Esophagus squamous epithelium (tissue), 5 donors: ENCODE measurements around the gene MICAL2. TPM values are rescaled to one million over a fixed set of nuclear protein-coding genes. Genes with fewer than 3 reads are reported as not detected.

Experiments used
- DNase-seq: peaks from one replicate; lab custom pipeline; 2025; lab: John Stamatoyannopoulos, UW
- H3K27ac ChIP-seq, 4 donors: fragments of 200-600 bp; sonication (generic); one replicate each; pipeline ENCODE4 v1.5.1; 2016 to 2019; ENCODE audit warnings: mild to moderate bottlenecking in 1 of 4
- H3K27me3 ChIP-seq, 4 donors: fragments of 200-600 bp; sonication (generic); 1 replicate in 3 of 4; 2 replicates in 1 of 4; pipeline versions ENCODE4 v1.5.1 to v1.6.0; 2017 to 2021; ENCODE audit warnings: antibody characterized with exemption in 1 of 4
- H3K36me3 ChIP-seq, 3 donors: fragments of 200-600 bp; sonication (generic); one replicate each; pipeline ENCODE4 v1.5.1; 2016 to 2019
- H3K4me1 ChIP-seq, 3 donors: fragments of 200-600 bp; sonication (generic); one replicate each; pipeline ENCODE4 v1.5.1; 2017 to 2019
- H3K4me3 ChIP-seq, 4 donors: fragments of 200-600 bp; sonication (generic); 1 replicate in 3 of 4; 2 replicates in 1 of 4; pipeline ENCODE4 v1.5.1; 2016 to 2019; ENCODE audit warnings: mild to moderate bottlenecking in 2 of 4, moderate library complexity in 1 of 4
- H3K9me3 ChIP-seq, 3 donors: fragments of 200-600 bp; sonication (generic); one replicate each; pipeline ENCODE4 v1.5.1; 2016 to 2019
- POLR2A ChIP-seq, 4 donors: fragments of 450-650 bp; IDR thresholded peaks; one replicate each; pipeline ENCODE4 v1.6.1; 2017; ENCODE audit warnings: antibody characterized with exemption in 4 of 4, mild to moderate bottlenecking in 4 of 4, moderate library complexity in 3 of 4
- WGBS, 2 donors: methylation state at CpG; one replicate each; pipeline ENCODE4 v1.1.5; 2018; 5-methylcytosine and 5-hydroxymethylcytosine counted together
- intact Hi-C: fragments of 100-400 bp; cut with DNase I; formaldehyde crosslinking; loops from one replicate; pipeline ENCODE4 v1.15.0; 2022
- small RNA-seq, 4 donors: library from RNA; depleted of rRNA; stranded (forward); fragments of <200 nt; gene quantifications; one replicate each; pipeline ENCODE3, GENCODE V24; 2016
- total RNA-seq, 4 donors: library from RNA; depleted of rRNA; stranded (reverse); fragments of >200 nt; gene quantifications; one replicate each; pipeline ENCODE4 v1.1.0, GENCODE V29; 2016
- TF ChIP-seq, protein P1 (sequence below), 6 experiments: fragments of 450-650 bp in 4 of 6; fragments of 200-600 bp in 2 of 6; sonication (generic) in 2 of 6; IDR thresholded peaks; one replicate each; pipeline ENCODE4 v1.5.1; 2016 to 2019; ENCODE audit warnings: antibody characterized with exemption in 6 of 6, mild to moderate bottlenecking in 4 of 6, moderate library complexity in 4 of 6
- donor health status: DM: yes; HTN: yes; CAD: no.

Gene MICAL2
- total RNA-seq, 4 donors from 2014 or later: 10.1 to 49.0 (median 19.8) TPM

DNA sequence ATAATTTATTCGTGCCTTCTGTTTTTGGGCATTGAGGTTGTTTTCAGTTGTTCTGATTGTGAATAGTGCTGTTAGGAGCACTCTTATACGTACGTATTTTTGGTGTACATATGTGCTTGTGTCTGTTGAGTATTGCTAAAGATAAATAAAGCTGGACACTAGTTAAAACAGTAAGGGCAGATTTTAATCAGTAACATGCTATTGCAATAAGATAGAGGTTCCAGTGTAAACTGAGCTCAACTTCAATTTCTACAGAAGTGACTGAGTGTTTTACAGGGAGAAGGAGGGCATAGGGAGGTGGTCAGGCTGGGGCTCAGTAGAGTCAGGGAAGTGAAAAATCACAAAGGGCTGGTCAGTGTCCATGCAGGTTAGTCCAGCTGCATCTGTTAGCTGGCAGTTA is 191.0 kb downstream of the MICAL2 start:
- 86 to 100% methylated on average over 3 of the region's 3 CpGs for WGBS, 2 donors
- no peak for DNase-seq
- no peak for TF ChIP-seq POLR2A (IDR thresholded peaks at IDR 0.05)
- TF ChIP-seq, protein P1, sequence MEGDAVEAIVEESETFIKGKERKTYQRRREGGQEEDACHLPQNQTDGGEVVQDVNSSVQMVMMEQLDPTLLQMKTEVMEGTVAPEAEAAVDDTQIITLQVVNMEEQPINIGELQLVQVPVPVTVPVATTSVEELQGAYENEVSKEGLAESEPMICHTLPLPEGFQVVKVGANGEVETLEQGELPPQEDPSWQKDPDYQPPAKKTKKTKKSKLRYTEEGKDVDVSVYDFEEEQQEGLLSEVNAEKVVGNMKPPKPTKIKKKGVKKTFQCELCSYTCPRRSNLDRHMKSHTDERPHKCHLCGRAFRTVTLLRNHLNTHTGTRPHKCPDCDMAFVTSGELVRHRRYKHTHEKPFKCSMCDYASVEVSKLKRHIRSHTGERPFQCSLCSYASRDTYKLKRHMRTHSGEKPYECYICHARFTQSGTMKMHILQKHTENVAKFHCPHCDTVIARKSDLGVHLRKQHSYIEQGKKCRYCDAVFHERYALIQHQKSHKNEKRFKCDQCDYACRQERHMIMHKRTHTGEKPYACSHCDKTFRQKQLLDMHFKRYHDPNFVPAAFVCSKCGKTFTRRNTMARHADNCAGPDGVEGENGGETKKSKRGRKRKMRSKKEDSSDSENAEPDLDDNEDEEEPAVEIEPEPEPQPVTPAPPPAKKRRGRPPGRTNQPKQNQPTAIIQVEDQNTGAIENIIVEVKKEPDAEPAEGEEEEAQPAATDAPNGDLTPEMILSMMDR (IDR thresholded peaks at IDR 0.05): no peak
- Histone ChIP-seq H3K4me1 (no peaks in the 10 kb centered on the region), H3K27me3 (no peaks in the 10 kb centered on the region), H3K36me3 (no peaks in the 10 kb centered on the region), H3K9me3 (peaks cover 0 to 16% (median 9%) of the 10 kb centered on the region in 3 donors), H3K4me3 (no peak overlapping the region), H3K27ac (no peak overlapping the region)
- intact Hi-C loops: no loop called here

DNA sequence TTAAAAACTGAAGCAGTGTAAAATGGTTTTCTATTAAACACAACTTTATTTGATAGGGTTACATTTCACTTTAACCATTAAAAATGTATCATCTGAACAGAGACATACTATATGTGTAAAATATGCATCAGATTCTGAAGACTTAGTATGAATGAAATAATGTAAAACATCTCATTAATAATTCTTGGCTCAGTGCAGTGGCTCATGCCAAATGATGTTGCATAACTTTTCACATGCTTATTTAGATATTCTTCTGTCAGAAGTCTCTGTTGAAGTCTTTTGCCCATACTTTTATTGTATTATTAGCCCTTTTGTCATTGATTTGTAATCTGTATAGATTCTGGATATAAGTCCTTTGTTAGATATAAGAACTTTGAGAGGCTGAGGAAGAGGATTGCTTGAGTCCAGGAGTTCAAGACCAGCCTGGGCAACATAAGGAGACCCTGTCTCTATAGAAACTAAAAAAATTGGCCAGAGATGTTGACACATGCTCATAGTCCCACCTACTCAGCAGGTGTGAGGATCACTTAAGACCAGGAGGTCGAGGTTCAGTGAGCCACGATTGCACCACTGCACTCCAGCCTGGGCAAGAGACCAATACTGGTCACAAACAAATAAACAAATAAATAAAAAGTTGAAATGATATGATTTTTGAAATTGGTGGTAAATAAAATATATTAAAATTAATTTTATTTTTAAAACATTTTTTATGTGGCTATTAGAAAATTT is 193.2 kb downstream of the MICAL2 start:
- intact Hi-C loops: no loop called here
- 68 to 93% methylated on average over 2 of the region's 2 CpGs for WGBS, 2 donors
- Histone ChIP-seq H3K4me1 (no peaks in the 10 kb centered on the region), H3K27me3 (no peaks in the 10 kb centered on the region), H3K27ac (no peak overlapping the region), H3K36me3 (no peaks in the 10 kb centered on the region), H3K4me3 (no peak overlapping the region), H3K9me3 (peaks cover 0 to 10% (median 4%) of the 10 kb centered on the region in 3 donors)
- DNase-seq: no peak
- TF ChIP-seq POLR2A (IDR thresholded peaks at IDR 0.05): no peak
- TF ChIP-seq, protein P1 (IDR thresholded peaks at IDR 0.05): no peak

DNA sequence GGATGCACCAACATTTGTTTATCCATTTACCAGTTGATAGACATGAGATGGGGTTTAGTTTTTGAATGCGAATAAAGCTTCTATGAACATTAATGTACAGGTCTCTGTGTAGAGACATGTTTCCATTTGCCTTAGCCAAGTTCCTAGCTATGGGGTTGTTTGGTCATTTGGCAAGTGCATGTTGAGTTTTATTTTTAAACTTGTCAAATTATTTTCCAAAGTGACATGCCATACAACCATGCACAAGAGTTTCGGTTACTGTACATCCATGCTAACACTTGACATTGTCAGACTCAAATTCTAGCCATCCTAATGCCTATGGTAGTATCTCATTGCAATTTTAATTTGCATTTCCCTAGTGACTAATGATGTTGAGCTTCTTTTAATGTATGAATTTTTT is 196.4 kb downstream of the MICAL2 start:
- 88 to 98% methylated on average over 2 of the region's 2 CpGs for WGBS, 2 donors
- H3K36me3 ChIP-seq: no peaks in the 10 kb centered on the region
- no peak for DNase-seq
- TF ChIP-seq, protein P1 (IDR thresholded peaks at IDR 0.05): no peak
- no peak for TF ChIP-seq POLR2A (IDR thresholded peaks at IDR 0.05)
- H3K27me3 ChIP-seq: no peaks in the 10 kb centered on the region
- H3K27ac ChIP-seq: no peak overlapping the region
- H3K4me3 ChIP-seq: no peak overlapping the region
- no peaks in the 10 kb centered on the region for H3K9me3 ChIP-seq
- intact Hi-C loops: no loop called here
- H3K4me1 ChIP-seq: no peaks in the 10 kb centered on the region

DNA sequence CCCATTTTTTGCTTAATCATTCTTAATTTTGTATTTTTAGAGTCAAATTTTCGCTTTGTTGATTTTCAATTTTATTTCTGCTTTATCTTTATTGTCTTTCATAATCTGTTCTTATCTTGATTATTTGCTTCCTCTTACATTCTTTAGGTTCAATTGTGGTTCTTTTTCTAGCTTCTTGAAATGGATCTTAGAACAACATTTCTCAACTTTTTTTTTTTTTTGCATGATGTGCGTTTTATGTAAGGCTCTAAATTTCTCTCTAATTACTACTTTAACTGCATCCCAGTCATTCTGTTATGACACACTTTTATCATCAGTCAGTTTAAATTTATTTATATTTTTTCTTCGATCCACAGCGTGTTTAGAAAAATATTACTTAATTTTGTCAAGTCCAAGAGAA is 201.7 kb downstream of the MICAL2 start:
- 88 to 90% methylated on average over 4 of the region's 4 CpGs for WGBS, 2 donors
- Histone ChIP-seq H3K4me3 (no peak overlapping the region), H3K4me1 (no peaks in the 10 kb centered on the region), H3K27ac (no peak overlapping the region), H3K36me3 (no peaks in the 10 kb centered on the region), H3K9me3 (peaks cover 0 to 4% (median 0%) of the 10 kb centered on the region in 3 donors), H3K27me3 (no peaks in the 10 kb centered on the region)
- TF ChIP-seq, protein P1 (IDR thresholded peaks at IDR 0.05): no peak
- TF ChIP-seq POLR2A (IDR thresholded peaks at IDR 0.05): no peak
- no peak for DNase-seq
- intact Hi-C loops: no loop called here

Small RNA genes lying within 50 kb of the gene (small RNA-seq; reads per million reads assigned to genes)
- 0 reads per million in 4 donors for gene MIR6124

Other genes with a start within 250 kb of the MICAL2 start
- 100 to 1,000 TPM in 1 of 4 donors, 10 to 100 TPM in 3; 24.8 to 112 (median 44.5) TPM for gene DKK3, start 102.0 kb upstream of the MICAL2 start, total RNA-seq